Measurements from ENCODE around the gene ABCC1.

DNA sequence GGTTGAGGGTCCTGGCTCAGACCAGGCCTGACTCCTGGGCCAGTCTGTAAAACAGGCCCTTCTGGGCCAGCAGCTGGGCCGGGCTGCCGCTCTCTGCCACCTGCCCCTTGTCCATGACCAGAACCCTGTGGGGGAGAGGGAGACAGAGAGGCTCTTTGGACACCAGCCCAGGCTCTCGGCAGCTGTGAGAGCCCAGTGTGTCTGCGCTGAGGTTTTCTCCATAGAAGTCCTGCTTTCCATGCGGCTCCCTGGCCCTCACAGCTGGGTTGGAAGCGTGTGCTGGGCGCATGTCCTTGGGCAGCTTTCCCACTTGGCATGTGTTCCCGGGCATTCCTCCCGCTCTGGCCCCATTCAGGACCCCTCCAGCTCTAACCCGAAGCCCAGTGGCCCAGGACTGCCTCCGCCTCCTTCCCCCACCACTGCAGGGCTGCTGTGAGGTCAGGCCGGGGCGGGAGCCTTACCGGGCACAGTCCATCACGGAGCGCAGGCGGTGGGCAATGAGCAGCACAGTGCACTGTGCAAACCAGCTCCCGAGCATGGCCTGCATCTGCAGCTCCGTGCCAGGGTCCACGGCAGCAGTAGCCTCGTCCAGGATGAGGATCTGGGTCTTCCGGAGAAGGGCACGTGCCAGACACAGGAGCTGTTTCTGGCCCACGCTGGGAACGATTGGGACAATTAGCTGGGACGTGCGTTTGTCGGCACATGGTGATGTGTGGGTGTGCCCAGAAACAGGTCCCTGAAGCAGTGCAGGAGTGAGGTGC, 200.9 kb downstream of the ABCC1 start:
- TF ChIP-seq, protein P1, sequence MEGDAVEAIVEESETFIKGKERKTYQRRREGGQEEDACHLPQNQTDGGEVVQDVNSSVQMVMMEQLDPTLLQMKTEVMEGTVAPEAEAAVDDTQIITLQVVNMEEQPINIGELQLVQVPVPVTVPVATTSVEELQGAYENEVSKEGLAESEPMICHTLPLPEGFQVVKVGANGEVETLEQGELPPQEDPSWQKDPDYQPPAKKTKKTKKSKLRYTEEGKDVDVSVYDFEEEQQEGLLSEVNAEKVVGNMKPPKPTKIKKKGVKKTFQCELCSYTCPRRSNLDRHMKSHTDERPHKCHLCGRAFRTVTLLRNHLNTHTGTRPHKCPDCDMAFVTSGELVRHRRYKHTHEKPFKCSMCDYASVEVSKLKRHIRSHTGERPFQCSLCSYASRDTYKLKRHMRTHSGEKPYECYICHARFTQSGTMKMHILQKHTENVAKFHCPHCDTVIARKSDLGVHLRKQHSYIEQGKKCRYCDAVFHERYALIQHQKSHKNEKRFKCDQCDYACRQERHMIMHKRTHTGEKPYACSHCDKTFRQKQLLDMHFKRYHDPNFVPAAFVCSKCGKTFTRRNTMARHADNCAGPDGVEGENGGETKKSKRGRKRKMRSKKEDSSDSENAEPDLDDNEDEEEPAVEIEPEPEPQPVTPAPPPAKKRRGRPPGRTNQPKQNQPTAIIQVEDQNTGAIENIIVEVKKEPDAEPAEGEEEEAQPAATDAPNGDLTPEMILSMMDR (IDR thresholded peaks at IDR 0.05; ENCODE audit: poor library complexity): no peak
- no peak for TF ChIP-seq EZH2 (IDR thresholded peaks at IDR 0.05; ENCODE audit: borderline replicate concordance)
